Measurements from ENCODE around the gene COQ2. TPM values are rescaled to one million over a fixed set of nuclear protein-coding genes. Genes with fewer than 3 reads are reported as not detected.
A peak's percentile ranks its signal among the peaks of the same experiment; 100 is the strongest.

Gene COQ2
- total and polyA plus RNA-seq, 10 donors: 5.4 to 26.9 (median 22.8) TPM

- H3K4me1 ChIP-seq: peaks cover 4 to 44% (median 21%) of the 10 kb centered on the region in 6 donors
- DNase-seq: no peak
- no peak for TF ChIP-seq POLR2A (IDR thresholded peaks at IDR 0.05)
- no peak for TF ChIP-seq POLR2AphosphoS5 (IDR thresholded peaks at IDR 0.05)
- no peak for TF ChIP-seq CTCF (IDR thresholded peaks at IDR 0.05 in 8 of 11, conservative IDR thresholded peaks at IDR 0.05 in 3 of 11)
- peak overlapping the region in 1 of 8 donors; percentile 4 for H3K27ac ChIP-seq
- intact Hi-C loops (cut with DNase I; ENCODE audit: low total_unique reads): no loop called here
- H3K4me3 ChIP-seq: no peak overlapping the region
- H3K27me3 ChIP-seq (replicated peaks in 1 of 7): no peaks in the 10 kb centered on the region
- H3K9me3 ChIP-seq: no peaks in the 10 kb centered on the region
- H3K36me3 ChIP-seq: no peaks in the 10 kb centered on the region
- WGBS, 5 donors: 95 to 99% (median 95%) methylated on average over 5 of the region's 5 CpGs
Observed at GRCh38 chr4:83248486-83248885, 36.1 kb downstream of the COQ2 start.

GRCh38 chr4:83247415-83248357 lies 36.9 kb downstream of the COQ2 start:
- DNase-seq: no peak
- H3K36me3 ChIP-seq: no peaks in the 10 kb centered on the region
- H3K27me3 ChIP-seq (replicated peaks in 1 of 7): no peaks in the 10 kb centered on the region
- 81 to 90% (median 85%) methylated on average over 9 to 12 of the region's 12 CpGs for WGBS, 5 donors
- no peaks in the 10 kb centered on the region for H3K9me3 ChIP-seq
- no peak overlapping the region for H3K4me3 ChIP-seq
- intact Hi-C loops (cut with DNase I; ENCODE audit: low total_unique reads): no loop called here
- peak overlapping the region in 1 of 8 donors; percentile 4 for H3K27ac ChIP-seq
- H3K4me1 ChIP-seq: peaks cover under 1 to 36% (median 14%) of the 10 kb centered on the region in 6 donors
- TF ChIP-seq CTCF (IDR thresholded peaks at IDR 0.05 in 8 of 11, conservative IDR thresholded peaks at IDR 0.05 in 3 of 11) (no peak), POLR2AphosphoS5 (IDR thresholded peaks at IDR 0.05) (no peak), POLR2A (IDR thresholded peaks at IDR 0.05) (no peak)

GRCh38 chr4:83241132-83241531 lies 43.5 kb downstream of the COQ2 start:
- no peak overlapping the region for H3K4me3 ChIP-seq
- H3K27ac ChIP-seq: peak overlapping the region in 7 of 8 donors; percentile 29 to 79 (median 75)
- no peak for DNase-seq
- 57 to 89% (median 77%) methylated on average over 1 of the region's 1 CpG for WGBS, 5 donors
- H3K4me1 ChIP-seq: peaks cover 5 to 53% (median 22%) of the 10 kb centered on the region in 6 donors
- intact Hi-C loops (cut with DNase I; ENCODE audit: low total_unique reads): no loop called here
- H3K36me3 ChIP-seq: no peaks in the 10 kb centered on the region
- TF ChIP-seq POLR2AphosphoS5 (IDR thresholded peaks at IDR 0.05): no peak
- no peak for TF ChIP-seq POLR2A (IDR thresholded peaks at IDR 0.05)
- TF ChIP-seq CTCF (IDR thresholded peaks at IDR 0.05 in 8 of 11, conservative IDR thresholded peaks at IDR 0.05 in 3 of 11): no peak
- no peaks in the 10 kb centered on the region for H3K9me3 ChIP-seq
- no peaks in the 10 kb centered on the region for H3K27me3 ChIP-seq (replicated peaks in 1 of 7)

GRCh38 chr4:83240379-83240875 lies 44.2 kb downstream of the COQ2 start:
- Histone ChIP-seq H3K36me3 (no peaks in the 10 kb centered on the region), H3K27ac (peak overlapping the region in 7 of 8 donors; percentile 29 to 79 (median 75)), H3K4me3 (no peak overlapping the region), H3K9me3 (no peaks in the 10 kb centered on the region), H3K4me1 (peaks cover 5 to 60% (median 29%) of the 10 kb centered on the region in 6 donors), H3K27me3 (replicated peaks in 1 of 7) (no peaks in the 10 kb centered on the region)
- DNase-seq: no peak
- intact Hi-C loops (cut with DNase I; ENCODE audit: low total_unique reads): no loop called here
- 37 to 62% (median 48%) methylated on average over 4 of the region's 4 CpGs for WGBS, 5 donors
- TF ChIP-seq POLR2AphosphoS5 (IDR thresholded peaks at IDR 0.05) (peak in 1 of 3 donors; percentile 59), CTCF (IDR thresholded peaks at IDR 0.05 in 8 of 11, conservative IDR thresholded peaks at IDR 0.05 in 3 of 11) (no peak)
